HEK293 (cell line): ENCODE measurements around the gene CDC14A.

Experiments
- GFI1B ChIP-seq: fragments of 450-650 bp; formaldehyde crosslinking; IDR thresholded peaks from 2 replicates; pipeline ENCODE4 v1.5.1; 2016; ENCODE audit warnings: missing biosample characterization, missing genetic modification characterization
- HIC1 ChIP-seq: fragments of 450-650 bp; formaldehyde crosslinking; IDR thresholded peaks from 2 replicates; pipeline ENCODE4 v1.5.1; 2016; ENCODE audit warnings: missing biosample characterization, missing genetic modification characterization
- SCRT1 ChIP-seq: fragments of 450-650 bp; formaldehyde crosslinking; IDR thresholded peaks from 2 replicates; pipeline ENCODE4 v1.5.1; 2016; ENCODE audit warnings: missing biosample characterization, missing genetic modification characterization, borderline replicate concordance
- SP3 ChIP-seq: fragments of 450-650 bp; formaldehyde crosslinking; IDR thresholded peaks from 2 replicates; pipeline ENCODE4 v1.5.1; 2016; ENCODE audit warnings: missing biosample characterization, missing genetic modification characterization
- ZBTB1 ChIP-seq: fragments of 450-650 bp; formaldehyde crosslinking; IDR thresholded peaks from 2 replicates; pipeline ENCODE4 v1.5.1; 2016; ENCODE audit warnings: missing biosample characterization, missing genetic modification characterization
- ZFP3 ChIP-seq: fragments of 450-650 bp; formaldehyde crosslinking; IDR thresholded peaks from 2 replicates; pipeline ENCODE4 v1.5.1; 2016; ENCODE audit warnings: low read depth, missing biosample characterization, missing genetic modification characterization
- ZFP41 ChIP-seq: fragments of 450-650 bp; formaldehyde crosslinking; IDR thresholded peaks from 2 replicates; pipeline ENCODE4 v1.5.1; 2016; ENCODE audit warnings: missing biosample characterization, missing genetic modification characterization, borderline replicate concordance
- ZNF114 ChIP-seq: fragments of 450-650 bp; formaldehyde crosslinking; IDR thresholded peaks from 2 replicates; pipeline ENCODE4 v1.5.0; 2017; ENCODE audit warnings: missing biosample characterization, missing genetic modification characterization
- ZNF132 ChIP-seq: fragments of 450-650 bp; formaldehyde crosslinking; IDR thresholded peaks from 2 replicates; pipeline ENCODE4 v1.5.1; 2017; ENCODE audit warnings: missing biosample characterization, missing genetic modification characterization, borderline replicate concordance
- ZNF169 ChIP-seq: fragments of 450-650 bp; formaldehyde crosslinking; IDR thresholded peaks from 2 replicates; pipeline ENCODE4 v1.5.1; 2016; ENCODE audit warnings: missing biosample characterization, missing genetic modification characterization
- ZNF335 ChIP-seq: fragments of 450-650 bp; formaldehyde crosslinking; conservative IDR thresholded peaks from 2 replicates; pipeline ENCODE4 v1.5.1; 2016; ENCODE audit warnings: missing biosample characterization, missing genetic modification characterization
- ZNF341 ChIP-seq: fragments of 450-650 bp; formaldehyde crosslinking; IDR thresholded peaks from 2 replicates; pipeline ENCODE4; 2016; ENCODE audit warnings: low read depth, missing biosample characterization, missing genetic modification characterization
- ZNF354C ChIP-seq: fragments of 450-650 bp; formaldehyde crosslinking; IDR thresholded peaks from 2 replicates; pipeline ENCODE4 v1.5.1; 2016; ENCODE audit warnings: missing biosample characterization, missing genetic modification characterization, low read depth, borderline replicate concordance
- ZNF513 ChIP-seq: fragments of 450-650 bp; IDR thresholded peaks from 2 replicates; pipeline ENCODE4 v1.5.1; 2018; ENCODE audit warnings: missing biosample characterization, missing genetic modification characterization
- ZNF514 ChIP-seq: fragments of 450-650 bp; formaldehyde crosslinking; IDR thresholded peaks from 2 replicates; pipeline ENCODE4 v1.5.1; 2016; ENCODE audit warnings: missing biosample characterization, missing genetic modification characterization
- ZNF549 ChIP-seq: fragments of 450-650 bp; IDR thresholded peaks from 2 replicates; pipeline ENCODE4 v1.5.1; 2018; ENCODE audit warnings: missing biosample characterization, missing genetic modification characterization, mild to moderate bottlenecking, inconsistent platforms, moderate library complexity
- ZNF558 ChIP-seq: fragments of 450-650 bp; formaldehyde crosslinking; IDR thresholded peaks from 2 replicates; pipeline ENCODE4 v1.5.1; 2016; ENCODE audit warnings: missing biosample characterization, missing genetic modification characterization
- ZNF585B ChIP-seq: fragments of 450-650 bp; formaldehyde crosslinking; IDR thresholded peaks from 2 replicates; pipeline ENCODE4 v1.5.1; 2016; ENCODE audit warnings: missing biosample characterization, missing genetic modification characterization
- ZNF610 ChIP-seq: fragments of 450-650 bp; formaldehyde crosslinking; IDR thresholded peaks from 2 replicates; pipeline ENCODE4 v1.5.1; 2016; ENCODE audit warnings: missing biosample characterization, missing genetic modification characterization, borderline replicate concordance
- ZNF645 ChIP-seq: fragments of 450-650 bp; formaldehyde crosslinking; IDR thresholded peaks from 2 replicates; pipeline ENCODE4; 2016; ENCODE audit warnings: missing biosample characterization, missing genetic modification characterization
- ZNF792 ChIP-seq: fragments of 450-650 bp; formaldehyde crosslinking; IDR thresholded peaks from 2 replicates; pipeline ENCODE4 v1.5.1; 2016; ENCODE audit warnings: missing biosample characterization, missing genetic modification characterization
- ZNF830 ChIP-seq: fragments of 450-650 bp; IDR thresholded peaks from 2 replicates; pipeline ENCODE4 v1.5.0; 2018; ENCODE audit warnings: missing biosample characterization, missing genetic modification characterization, low read depth, mild to moderate bottlenecking, moderate library complexity
- TF ChIP-seq, protein P1 (sequence below): fragments of 450-650 bp; formaldehyde crosslinking; IDR thresholded peaks from 2 replicates; pipeline ENCODE4 v1.5.1; 2016; ENCODE audit warnings: missing biosample characterization, missing genetic modification characterization, borderline replicate concordance
- TF ChIP-seq, protein P2 (sequence below): sonication (generic); formaldehyde crosslinking; IDR thresholded peaks from 2 replicates; pipeline ENCODE4 v1.8.1; 2022; ENCODE audit warnings: mild to moderate bottlenecking, moderate library complexity, missing genetic modification reagents
- TF ChIP-seq, protein P3 (sequence below): fragments of 450-650 bp; formaldehyde crosslinking; IDR thresholded peaks from 2 replicates; pipeline ENCODE4 v1.5.1; 2016; ENCODE audit warnings: missing biosample characterization, missing genetic modification characterization
- TF ChIP-seq, protein P4 (sequence below): fragments of 450-650 bp; formaldehyde crosslinking; IDR thresholded peaks from 2 replicates; pipeline ENCODE4 v1.5.1; 2017; ENCODE audit warnings: missing biosample characterization, missing genetic modification characterization

Gene CDC14A

DNA sequence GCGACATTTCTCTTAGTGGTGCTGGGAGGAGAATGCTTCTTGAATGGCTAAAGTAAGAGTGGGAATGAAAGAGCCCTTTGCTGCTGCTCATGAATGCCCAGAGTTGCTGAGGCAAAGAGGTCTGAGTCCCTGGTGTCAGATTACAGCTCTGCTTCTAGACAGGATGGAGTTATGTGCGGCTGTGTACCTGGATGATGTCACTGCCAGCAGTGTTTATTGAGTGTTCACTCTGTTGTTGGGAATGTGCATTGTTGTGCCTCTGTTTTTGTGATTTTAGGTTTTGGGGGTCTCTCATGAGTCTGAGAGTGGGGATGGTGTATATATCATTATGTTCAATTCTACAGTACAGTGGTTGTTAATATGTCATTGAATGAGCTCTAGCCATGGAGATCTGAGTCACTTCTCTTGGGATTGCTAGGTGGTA lies 2.7 kb downstream of the CDC14A start (continued):
- 0 out of 2 replicates have a peak, but pooled peaks have one; percentile 26 for TF ChIP-seq ZNF335
- no peak for TF ChIP-seq ZNF830 (tag by site-specific recombination)
- no peak for TF ChIP-seq ZNF114 (tag by site-specific recombination)
- TF ChIP-seq, protein P1, sequence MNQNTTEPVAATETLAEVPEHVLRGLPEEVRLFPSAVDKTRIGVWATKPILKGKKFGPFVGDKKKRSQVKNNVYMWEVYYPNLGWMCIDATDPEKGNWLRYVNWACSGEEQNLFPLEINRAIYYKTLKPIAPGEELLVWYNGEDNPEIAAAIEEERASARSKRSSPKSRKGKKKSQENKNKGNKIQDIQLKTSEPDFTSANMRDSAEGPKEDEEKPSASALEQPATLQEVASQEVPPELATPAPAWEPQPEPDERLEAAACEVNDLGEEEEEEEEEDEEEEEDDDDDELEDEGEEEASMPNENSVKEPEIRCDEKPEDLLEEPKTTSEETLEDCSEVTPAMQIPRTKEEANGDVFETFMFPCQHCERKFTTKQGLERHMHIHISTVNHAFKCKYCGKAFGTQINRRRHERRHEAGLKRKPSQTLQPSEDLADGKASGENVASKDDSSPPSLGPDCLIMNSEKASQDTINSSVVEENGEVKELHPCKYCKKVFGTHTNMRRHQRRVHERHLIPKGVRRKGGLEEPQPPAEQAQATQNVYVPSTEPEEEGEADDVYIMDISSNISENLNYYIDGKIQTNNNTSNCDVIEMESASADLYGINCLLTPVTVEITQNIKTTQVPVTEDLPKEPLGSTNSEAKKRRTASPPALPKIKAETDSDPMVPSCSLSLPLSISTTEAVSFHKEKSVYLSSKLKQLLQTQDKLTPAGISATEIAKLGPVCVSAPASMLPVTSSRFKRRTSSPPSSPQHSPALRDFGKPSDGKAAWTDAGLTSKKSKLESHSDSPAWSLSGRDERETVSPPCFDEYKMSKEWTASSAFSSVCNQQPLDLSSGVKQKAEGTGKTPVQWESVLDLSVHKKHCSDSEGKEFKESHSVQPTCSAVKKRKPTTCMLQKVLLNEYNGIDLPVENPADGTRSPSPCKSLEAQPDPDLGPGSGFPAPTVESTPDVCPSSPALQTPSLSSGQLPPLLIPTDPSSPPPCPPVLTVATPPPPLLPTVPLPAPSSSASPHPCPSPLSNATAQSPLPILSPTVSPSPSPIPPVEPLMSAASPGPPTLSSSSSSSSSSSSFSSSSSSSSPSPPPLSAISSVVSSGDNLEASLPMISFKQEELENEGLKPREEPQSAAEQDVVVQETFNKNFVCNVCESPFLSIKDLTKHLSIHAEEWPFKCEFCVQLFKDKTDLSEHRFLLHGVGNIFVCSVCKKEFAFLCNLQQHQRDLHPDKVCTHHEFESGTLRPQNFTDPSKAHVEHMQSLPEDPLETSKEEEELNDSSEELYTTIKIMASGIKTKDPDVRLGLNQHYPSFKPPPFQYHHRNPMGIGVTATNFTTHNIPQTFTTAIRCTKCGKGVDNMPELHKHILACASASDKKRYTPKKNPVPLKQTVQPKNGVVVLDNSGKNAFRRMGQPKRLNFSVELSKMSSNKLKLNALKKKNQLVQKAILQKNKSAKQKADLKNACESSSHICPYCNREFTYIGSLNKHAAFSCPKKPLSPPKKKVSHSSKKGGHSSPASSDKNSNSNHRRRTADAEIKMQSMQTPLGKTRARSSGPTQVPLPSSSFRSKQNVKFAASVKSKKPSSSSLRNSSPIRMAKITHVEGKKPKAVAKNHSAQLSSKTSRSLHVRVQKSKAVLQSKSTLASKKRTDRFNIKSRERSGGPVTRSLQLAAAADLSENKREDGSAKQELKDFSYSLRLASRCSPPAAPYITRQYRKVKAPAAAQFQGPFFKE = no peak
- no peak for TF ChIP-seq ZBTB1 (tag by site-specific recombination)
- TF ChIP-seq ZFP41 = no peak
- TF ChIP-seq ZNF585B (tag by site-specific recombination) = no peak
- no peak for TF ChIP-seq ZNF132 (tag by site-specific recombination)
- TF ChIP-seq ZNF558 (tag by site-specific recombination) = peak; percentile 75; the same call in 1 of the 2 replicates
- TF ChIP-seq ZFP3 (tag by site-specific recombination) = no peak
- no peak for TF ChIP-seq ZNF341 (tag by site-specific recombination)
- TF ChIP-seq, protein P2, sequence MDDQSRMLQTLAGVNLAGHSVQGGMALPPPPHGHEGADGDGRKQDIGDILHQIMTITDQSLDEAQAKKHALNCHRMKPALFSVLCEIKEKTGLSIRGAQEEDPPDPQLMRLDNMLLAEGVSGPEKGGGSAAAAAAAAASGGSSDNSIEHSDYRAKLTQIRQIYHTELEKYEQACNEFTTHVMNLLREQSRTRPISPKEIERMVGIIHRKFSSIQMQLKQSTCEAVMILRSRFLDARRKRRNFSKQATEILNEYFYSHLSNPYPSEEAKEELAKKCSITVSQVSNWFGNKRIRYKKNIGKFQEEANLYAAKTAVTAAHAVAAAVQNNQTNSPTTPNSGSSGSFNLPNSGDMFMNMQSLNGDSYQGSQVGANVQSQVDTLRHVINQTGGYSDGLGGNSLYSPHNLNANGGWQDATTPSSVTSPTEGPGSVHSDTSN (CRISPR knock-in tag) = no peak
- TF ChIP-seq HIC1 = peak; percentile 49; the same call in 1 of the 2 replicates
- TF ChIP-seq ZNF610 (tag by site-specific recombination) = no peak
- TF ChIP-seq, protein P3, sequence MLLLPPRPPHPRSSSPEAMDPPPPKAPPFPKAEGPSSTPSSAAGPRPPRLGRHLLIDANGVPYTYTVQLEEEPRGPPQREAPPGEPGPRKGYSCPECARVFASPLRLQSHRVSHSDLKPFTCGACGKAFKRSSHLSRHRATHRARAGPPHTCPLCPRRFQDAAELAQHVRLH (tag by site-specific recombination) = no peak
- TF ChIP-seq ZNF169 (tag by site-specific recombination) = no peak
- TF ChIP-seq ZNF645 (tag by site-specific recombination) = no peak
- no peak for TF ChIP-seq SP3 (tag by site-specific recombination)
- TF ChIP-seq, protein P4, sequence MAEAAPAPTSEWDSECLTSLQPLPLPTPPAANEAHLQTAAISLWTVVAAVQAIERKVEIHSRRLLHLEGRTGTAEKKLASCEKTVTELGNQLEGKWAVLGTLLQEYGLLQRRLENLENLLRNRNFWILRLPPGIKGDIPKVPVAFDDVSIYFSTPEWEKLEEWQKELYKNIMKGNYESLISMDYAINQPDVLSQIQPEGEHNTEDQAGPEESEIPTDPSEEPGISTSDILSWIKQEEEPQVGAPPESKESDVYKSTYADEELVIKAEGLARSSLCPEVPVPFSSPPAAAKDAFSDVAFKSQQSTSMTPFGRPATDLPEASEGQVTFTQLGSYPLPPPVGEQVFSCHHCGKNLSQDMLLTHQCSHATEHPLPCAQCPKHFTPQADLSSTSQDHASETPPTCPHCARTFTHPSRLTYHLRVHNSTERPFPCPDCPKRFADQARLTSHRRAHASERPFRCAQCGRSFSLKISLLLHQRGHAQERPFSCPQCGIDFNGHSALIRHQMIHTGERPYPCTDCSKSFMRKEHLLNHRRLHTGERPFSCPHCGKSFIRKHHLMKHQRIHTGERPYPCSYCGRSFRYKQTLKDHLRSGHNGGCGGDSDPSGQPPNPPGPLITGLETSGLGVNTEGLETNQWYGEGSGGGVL (tag by site-specific recombination) = no peak
- no peak for TF ChIP-seq ZNF549 (tag by site-specific recombination)
- no peak for TF ChIP-seq ZNF354C (tag by site-specific recombination)
- TF ChIP-seq GFI1B (tag by site-specific recombination) = no peak
- TF ChIP-seq ZNF514 = no peak
- 0 out of 2 replicates have a peak, but pooled peaks have one; percentile 40 for TF ChIP-seq ZNF792 (tag by site-specific recombination)
- no peak for TF ChIP-seq SCRT1 (tag by site-specific recombination)
- TF ChIP-seq ZNF513 = no peak
